ENCODE data around the gene XRCC4. TPM values are rescaled to one million over a fixed set of nuclear protein-coding genes. Genes with fewer than 3 reads are reported as not detected.

Gene XRCC4
- total and polyA plus RNA-seq, 2 of the 8 experiments (the other 6 are each of a cell fraction or from before 2014, with no cell fraction given): 3.0 to 8.3 TPM

DNA sequence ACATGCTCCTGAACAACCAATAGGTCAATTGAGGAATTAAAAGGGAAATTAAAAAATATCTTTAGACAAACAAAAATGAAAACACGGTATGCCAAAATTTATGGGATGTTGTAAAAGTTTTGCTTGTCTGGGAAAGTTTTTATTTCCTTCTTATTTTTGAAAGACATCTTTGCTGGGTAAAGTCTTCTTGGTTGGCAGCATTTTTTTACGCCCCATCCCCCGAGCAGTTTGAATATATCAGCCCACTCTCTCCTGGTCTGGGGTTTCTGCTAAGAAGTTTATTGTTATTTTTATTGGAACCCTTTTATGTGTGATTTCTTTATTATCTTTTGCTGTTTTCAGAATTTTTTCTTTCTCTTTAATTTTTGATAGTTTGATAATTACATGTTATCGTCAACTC, 16.3 kb downstream of the XRCC4 start:
- no peak for FAIRE-seq
- Histone ChIP-seq H4K91ac (replicated peaks; ENCODE audit: insufficient read length, low read length) (no peak overlapping the region), H3K79me2 (ENCODE audit: control insufficient read depth in 1 of 2, insufficient read depth in 2 of 2, low read length in 2 of 2) (no peaks in the 10 kb centered on the region), H2AFZ (ENCODE audit: low read length) (no peak overlapping the region), H2BK12ac (ENCODE audit: low read depth, low read length) (no peak overlapping the region), H2BK120ac (replicated peaks; ENCODE audit: low read depth, low read length) (no peak overlapping the region), H3K56ac (replicated peaks; ENCODE audit: insufficient read length, low read depth, low read length) (no peak overlapping the region), H4K5ac (ENCODE audit: insufficient read length, low read depth, low read length) (no peak overlapping the region), H3K27me3 (replicated peaks in 1 of 4; ENCODE audit: control insufficient read depth in 3 of 4, extremely low read depth in 1 of 4, insufficient read depth in 3 of 4, low read length in 3 of 4) (no peaks in the 10 kb centered on the region), H3K27ac (ENCODE audit: low read depth, low read length) (no peak overlapping the region), H2BK20ac (ENCODE audit: low read length) (no peak overlapping the region), H3K4me3 (ENCODE audit: extremely low read depth in 1 of 4, insufficient read depth in 2 of 4, low read depth in 3 of 4, low read length in 4 of 4) (no peak overlapping the region), H3K4me1 (replicated peaks in 1 of 4; ENCODE audit: control insufficient read depth in 3 of 4, insufficient read depth in 4 of 4, low read length in 3 of 4) (no peaks in the 10 kb centered on the region), H3K18ac (ENCODE audit: extremely low read depth, low read length) (no peak overlapping the region), H2AK5ac (ENCODE audit: low read depth, low read length) (no peak overlapping the region), H2BK15ac (ENCODE audit: low read length) (no peak overlapping the region), H4K8ac (ENCODE audit: extremely low read depth, insufficient read depth, low read length) (no peak overlapping the region), H2BK5ac (ENCODE audit: low read depth, low read length) (no peak overlapping the region), H3K36me3 (ENCODE audit: control insufficient read depth in 2 of 4, insufficient read depth in 4 of 4, low read length in 3 of 4) (peaks cover 0 to 6% (median 0%) of the 10 kb centered on the region in 4 experiments; a peak in 2 of 8 replicates), H3K23ac (ENCODE audit: insufficient read length) (no peak overlapping the region), H3K9me3 (ENCODE audit: insufficient read depth in 2 of 2, low read depth in 1 of 2, low read length in 1 of 2) (peaks cover 0 to 16% of the 10 kb centered on the region in 2 experiments; a peak in 2 of 4 replicates), H4K20me1 (replicated peaks in 1 of 2; ENCODE audit: control insufficient read depth in 1 of 2, insufficient read depth in 2 of 2, low read length in 2 of 2) (no peaks in the 10 kb centered on the region), H3K79me1 (ENCODE audit: low read depth, low read length) (no peaks in the 10 kb centered on the region), H3K23me2 (ENCODE audit: low read depth, low read length) (no peaks in the 10 kb centered on the region; the same call in 1 of the 2 replicates), H3K9ac (replicated peaks in 1 of 4; ENCODE audit: extremely low read depth in 1 of 4, low read depth in 3 of 4, low read length in 3 of 4) (no peak overlapping the region), H3K4me2 (ENCODE audit: insufficient read depth in 1 of 2, low read depth in 2 of 2, low read length in 2 of 2) (no peak overlapping the region), H3K14ac (ENCODE audit: insufficient read length) (no peak overlapping the region), H3K4ac (replicated peaks; ENCODE audit: insufficient read length, low read depth, low read length) (no peak overlapping the region)
- TF ChIP-seq MAFK (IDR thresholded peaks at IDR 0.05; ENCODE audit: low read depth, low read length) (no peak), KDM4A (IDR thresholded peaks at IDR 0.05; ENCODE audit: low read depth, low read length, severe bottlenecking) (no peak), BRCA1 (IDR thresholded peaks at IDR 0.05; ENCODE audit: low read depth, low read length) (no peak), CREB1 (IDR thresholded peaks at IDR 0.05) (no peak), TAF1 (IDR thresholded peaks at IDR 0.05; ENCODE audit: low read depth, low read length) (no peak), SAP30 (IDR thresholded peaks at IDR 0.05; ENCODE audit: insufficient read depth, insufficient replicate concordance, low read length) (no peak), NRF1 (IDR thresholded peaks at IDR 0.05; ENCODE audit: low read depth, low read length) (no peak), KDM1A (IDR thresholded peaks at IDR 0.05; ENCODE audit: borderline replicate concordance, low read length) (no peak), TAF7 (optimal IDR thresholded peaks at IDR 0.05; ENCODE audit: borderline replicate concordance, low read depth, low read length) (no peak), RNF2 (IDR thresholded peaks at IDR 0.05; ENCODE audit: borderline replicate concordance, low read depth, low read length, missing control alignments, poor library complexity, severe bottlenecking) (no peak), KDM5A (IDR thresholded peaks at IDR 0.05; ENCODE audit: low read length) (no peak)
- CTCF ChIA-PET (ENCODE audit: partially characterized antibody): no interaction called here
- no peak for DNase-seq (ENCODE audit: low read depth in 1 of 2, low spot score in 2 of 2)
- POLR2A ChIA-PET (ENCODE audit: partially characterized antibody): interaction anchor here (0.7 kb wide), 1 partner anchor 98 kb away, joined by 5 read pairs; no protein-coding TSS in a partner anchor
- 93% methylated on average over 4 of the region's 4 CpGs; no CpG with 5 or more reads in 1 of the 2 experiments for WGBS, 2 experiments (ENCODE audit: extremely low coverage in 1 of 2, insufficient coverage in 1 of 2, insufficient read length in 1 of 2, insufficient replicate concordance in 2 of 2, low coverage in 1 of 2, low lambda C conversion rate in 2 of 2, missing lambda C conversion rate in 1 of 2)
